GM21515 (cell line): ENCODE measurements around the gene WDR31.

Experiments used
- ATAC-seq: cut with Tn5 transposase; IDR thresholded peaks from one replicate; pipeline ENCODE4 v1.9.1; 2021; ENCODE audit not compliant: unreplicated experiment

Gene WDR31

GRCh38 chr9:113341712-113342410 is 1.8 kb upstream of the WDR31 start:
- ATAC-seq: no peak

DNA sequence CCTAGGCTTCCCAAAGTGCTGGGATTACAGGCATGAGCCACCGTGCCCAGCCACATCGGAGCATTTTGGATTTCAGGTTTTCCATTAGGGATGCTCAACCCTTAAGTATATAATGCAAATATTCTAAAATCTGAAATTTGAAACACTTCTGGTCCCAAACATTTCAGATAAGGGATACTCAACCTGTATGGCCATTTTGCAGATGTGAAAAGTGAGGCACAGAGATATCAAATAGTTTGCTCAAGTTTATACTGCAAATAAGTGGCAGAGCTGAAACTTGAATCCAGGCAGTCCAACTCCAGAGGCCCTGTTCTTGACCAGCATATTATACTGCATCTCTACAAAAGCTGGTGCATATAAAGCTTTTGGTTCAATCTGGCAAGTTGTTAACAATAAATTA is 2.4 kb downstream of the WDR31 start:
- ATAC-seq: no peak

DNA sequence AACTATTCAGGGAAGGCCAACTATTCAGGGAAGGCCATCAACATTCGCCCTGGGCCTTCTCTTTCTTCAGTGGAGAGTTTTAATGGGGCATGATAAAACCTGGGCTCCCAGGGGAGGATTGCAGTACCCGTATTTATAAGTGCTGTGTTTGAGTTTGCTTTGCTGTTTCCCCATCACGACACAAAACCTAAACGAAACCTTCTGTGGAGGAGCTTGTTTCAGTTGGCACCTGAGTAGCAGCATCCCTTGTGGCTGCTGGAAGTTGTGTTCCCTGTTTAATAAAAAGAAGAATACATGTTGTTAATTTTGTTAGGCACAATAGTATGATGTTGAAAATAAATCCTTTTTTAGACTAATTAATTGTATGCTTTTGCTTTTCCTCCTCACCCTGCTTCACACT is 8.3 kb downstream of the WDR31 start:
- no peak for ATAC-seq

DNA sequence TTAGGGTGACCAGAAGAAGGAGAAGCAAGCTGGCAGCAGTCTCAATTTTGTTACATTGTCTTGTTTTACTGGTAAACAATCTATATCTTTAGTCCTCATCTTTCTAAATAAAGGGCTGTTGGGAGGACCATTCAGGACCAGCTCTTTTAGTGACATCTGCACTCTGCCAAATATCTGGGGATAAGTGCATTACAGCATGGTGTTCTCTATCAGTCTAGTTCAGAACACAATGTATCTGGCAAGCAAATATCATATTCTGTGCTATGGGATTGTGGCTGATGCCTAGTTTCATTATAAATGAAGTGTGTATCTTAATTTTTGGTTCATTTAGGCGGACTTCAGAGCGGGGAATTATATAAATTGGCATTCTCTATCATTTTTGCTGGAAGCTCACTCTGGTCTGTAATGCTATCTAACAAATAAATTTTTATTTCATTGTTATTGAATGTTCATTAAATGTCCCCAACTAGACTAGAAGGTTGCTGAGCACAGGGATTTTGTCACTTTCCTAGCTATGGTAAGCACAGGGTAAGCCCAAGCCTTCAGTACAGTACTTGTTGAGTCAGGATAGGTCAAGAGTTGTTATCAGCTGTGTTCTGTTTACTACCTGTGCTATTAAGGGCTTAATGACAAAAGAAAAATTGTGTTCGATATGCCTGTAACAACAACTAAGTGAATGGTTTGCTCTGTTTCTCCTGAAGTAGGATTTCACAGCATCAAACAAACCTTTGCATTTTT is 11.9 kb downstream of the WDR31 start:
- no peak for ATAC-seq

DNA sequence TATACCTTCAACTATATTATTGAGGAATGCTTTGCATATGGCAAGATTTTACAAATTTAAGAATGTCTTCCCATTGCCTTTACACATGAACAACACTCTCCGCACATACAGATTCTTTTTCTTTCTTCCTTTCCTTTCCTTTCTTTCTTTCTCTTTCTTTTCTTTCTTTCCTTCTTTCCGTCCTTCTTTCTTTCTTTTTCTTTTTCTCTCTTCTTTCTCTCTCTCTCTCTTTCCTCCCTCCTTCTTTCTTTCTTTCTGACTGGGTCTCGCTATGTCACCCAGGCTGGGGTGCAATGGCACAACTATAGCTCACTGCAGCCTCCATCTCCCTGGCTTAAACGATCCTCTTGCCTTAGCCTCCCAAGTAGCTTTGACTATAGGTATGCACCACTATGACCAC is 13.8 kb downstream of the WDR31 start:
- ATAC-seq: no peak

- no peak for ATAC-seq
Observed at GRCh38 chr9:113322671-113323070, 17.4 kb downstream of the WDR31 start.

GRCh38 chr9:113320051-113320450 is 20.0 kb downstream of the WDR31 start:
- no peak for ATAC-seq

DNA sequence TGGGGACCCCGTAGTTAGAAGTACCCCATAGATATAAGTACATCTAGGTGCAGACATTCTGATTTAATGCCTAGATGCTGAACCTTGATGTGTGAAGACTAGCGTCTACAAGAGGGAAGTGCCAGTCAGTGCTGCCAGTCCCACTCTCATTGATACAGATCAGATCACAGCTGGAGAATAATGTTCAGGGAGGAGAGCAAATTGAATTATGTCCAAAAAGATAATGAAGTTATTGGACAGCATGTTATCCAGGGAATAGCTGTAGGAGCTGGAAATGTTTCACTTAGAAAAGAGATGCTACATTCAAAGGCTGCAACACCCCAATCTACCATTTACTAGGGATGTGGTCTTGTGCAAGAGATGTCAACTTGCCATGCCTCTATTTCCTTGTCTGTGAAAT is 21.0 kb downstream of the WDR31 start:
- ATAC-seq: no peak

DNA sequence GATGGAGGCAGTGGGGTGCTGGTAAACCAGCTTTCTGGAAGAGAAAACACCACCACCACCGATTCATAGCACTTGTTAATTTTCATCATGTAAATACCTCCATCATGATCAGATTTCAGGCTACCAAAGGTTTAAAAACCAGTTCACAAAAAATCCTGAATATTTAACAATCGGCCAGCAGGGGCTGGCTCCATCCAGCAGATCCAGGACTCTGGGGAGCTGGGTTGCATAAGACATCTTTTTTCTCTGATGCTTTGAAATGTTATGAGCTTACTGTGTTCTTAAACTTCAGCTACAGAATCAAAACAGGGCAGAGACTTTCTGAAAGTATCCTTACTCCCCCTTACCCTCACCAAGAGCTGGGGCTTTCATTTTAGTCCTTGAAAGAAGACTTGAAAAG is 22.3 kb downstream of the WDR31 start:
- ATAC-seq: no peak

GRCh38 chr9:113316030-113316429 is 24.0 kb downstream of the WDR31 start:
- no peak for ATAC-seq

GRCh38 chr9:113315231-113315630 is 24.8 kb downstream of the WDR31 start:
- ATAC-seq: no peak

GRCh38 chr9:113313261-113313660 is 26.8 kb downstream of the WDR31 start:
- no peak for ATAC-seq

DNA sequence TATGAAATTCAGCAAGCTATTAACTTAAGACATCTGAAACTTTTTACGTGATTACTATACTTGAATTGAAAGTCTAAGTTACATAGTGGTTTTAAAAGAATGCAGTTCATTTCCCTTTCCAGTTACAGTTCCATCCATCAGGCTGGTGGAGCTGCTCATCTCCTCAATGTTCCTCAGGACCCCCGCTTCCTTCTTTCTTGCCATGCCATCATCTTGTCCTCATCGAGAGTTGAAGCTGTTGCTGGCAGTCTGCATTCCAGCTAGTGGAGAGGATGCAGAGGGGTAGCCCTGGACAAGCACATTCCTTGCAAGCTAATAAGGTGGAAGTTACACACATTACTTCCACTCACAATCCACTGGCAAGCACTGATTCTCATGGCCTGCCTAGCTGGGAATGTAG is 28.1 kb downstream of the WDR31 start:
- ATAC-seq: no peak

- no peak for ATAC-seq
Observed at GRCh38 chr9:113310538-113310937, 29.5 kb downstream of the WDR31 start.

- ATAC-seq: no peak
Observed at GRCh38 chr9:113309204-113309813, 30.8 kb downstream of the WDR31 start.

- no peak for ATAC-seq
Observed at GRCh38 chr9:113307396-113307975, 32.6 kb downstream of the WDR31 start.

GRCh38 chr9:113306566-113306965 is 33.5 kb downstream of the WDR31 start:
- no peak for ATAC-seq

GRCh38 chr9:113302792-113303418 is 37.2 kb downstream of the WDR31 start, which contains the start of gene RNF183:
Gene RNF183, minus strand, starts transcription at chr9:113303376. Its CDS starts 5,192 bp downstream, at chr9:113298184.
- ATAC-seq: no peak

DNA sequence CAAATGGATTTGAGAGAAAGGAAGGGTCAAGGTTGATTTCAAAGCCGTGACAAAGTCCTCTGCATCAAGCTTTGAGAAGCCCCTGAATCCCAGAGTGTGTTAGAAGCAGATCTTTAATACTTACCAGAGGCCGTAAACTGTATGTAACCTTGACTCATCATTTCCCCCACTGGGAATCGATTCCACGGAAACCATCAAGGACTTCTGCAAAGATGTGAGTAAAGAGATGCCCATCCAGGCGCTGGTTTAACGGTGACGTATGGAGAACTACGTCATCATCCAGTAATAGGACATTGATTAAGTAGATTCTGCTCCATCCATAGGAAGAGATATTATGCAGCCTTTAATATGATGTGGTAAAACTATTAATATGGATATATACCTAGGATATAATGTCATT is 38.5 kb downstream of the WDR31 start:
- no peak for ATAC-seq

DNA sequence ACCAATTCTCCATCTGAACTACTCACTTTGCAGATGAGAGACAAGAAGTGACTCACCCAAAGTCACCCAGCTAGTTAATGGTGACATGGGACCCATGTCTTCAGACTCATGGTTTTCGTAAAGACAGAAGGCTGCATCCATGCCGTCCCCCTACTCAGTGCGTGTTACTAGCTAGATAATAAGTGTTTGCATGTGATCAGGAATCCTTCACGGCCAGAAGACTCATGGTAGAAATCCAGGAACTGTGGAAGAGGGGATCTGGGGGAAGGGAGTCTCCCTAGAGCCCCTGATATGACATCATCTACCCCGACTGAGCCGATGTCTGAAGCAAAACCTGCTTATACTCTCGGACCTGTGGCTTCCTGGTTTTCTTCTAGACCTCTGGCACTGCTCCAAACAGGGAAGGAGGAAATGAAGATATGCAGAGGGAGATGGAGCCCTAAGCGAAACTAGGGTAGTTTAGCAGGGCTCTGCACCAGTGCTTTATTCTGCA is 40.2 kb downstream of the WDR31 start:
- no peak for ATAC-seq
